Central memory CD4-positive, alpha-beta T cell (primary cell): ENCODE measurements around the gene PET100.

Source experiments
- DNase-seq: peaks from one replicate; pipeline ENCODE4 v3.0.0; 2022
- total RNA-seq, 3 experiments: gene quantifications; one replicate each; lab custom pipeline; 2026; lab: John Stamatoyannopoulos, UW

PET100 gene
- 3.0 to 12.7 (median 5.3) reads per million in 3 experiments for total RNA-seq

- DNase-seq: peak; percentile 96
Measured at GRCh38 chr19:7629347-7630054, at the start of gene PET100, which contains the start of gene XAB2. Gene PET100 (plus strand): TSS chr19:7629793. CDS start chr19:7629834, 41 bp downstream. Gene XAB2 (minus strand): TSS chr19:7629545. CDS start chr19:7629527, 18 bp downstream.

- DNase-seq: no peak
Measured at GRCh38 chr19:7582446-7582845, 47.1 kb upstream of the PET100 start.

- no peak for DNase-seq
Measured at GRCh38 chr19:7589822-7590221, 39.8 kb upstream of the PET100 start.

- DNase-seq: no peak
Measured at GRCh38 chr19:7590256-7590655, 39.3 kb upstream of the PET100 start.

GRCh38 chr19:7595466-7596133 lies 34.0 kb upstream of the PET100 start, which contains the start of gene CAMSAP3:
Gene CAMSAP3 (plus strand): TSS chr19:7595863. CDS start chr19:7596003, 140 bp downstream.
- no peak for DNase-seq

GRCh38 chr19:7596211-7596937 lies 33.2 kb upstream of the PET100 start:
- DNase-seq: no peak

- no peak for DNase-seq
Measured at GRCh38 chr19:7597689-7598088, 31.9 kb upstream of the PET100 start.

GRCh38 chr19:7598180-7598579 lies 31.4 kb upstream of the PET100 start:
- no peak for DNase-seq

- no peak for DNase-seq
Measured at GRCh38 chr19:7600721-7601120, 28.9 kb upstream of the PET100 start.

- no peak for DNase-seq
Measured at GRCh38 chr19:7602240-7602934, 27.2 kb upstream of the PET100 start.

GRCh38 chr19:7602935-7603497 lies 26.6 kb upstream of the PET100 start:
- DNase-seq: no peak

- DNase-seq: no peak
Measured at GRCh38 chr19:7603919-7604318, 25.7 kb upstream of the PET100 start.

GRCh38 chr19:7605490-7606222 lies 23.9 kb upstream of the PET100 start:
- no peak for DNase-seq

- DNase-seq: no peak
Measured at GRCh38 chr19:7606289-7606688, 23.3 kb upstream of the PET100 start.

GRCh38 chr19:7607212-7607873 lies 22.2 kb upstream of the PET100 start:
- no peak for DNase-seq

- DNase-seq: no peak
Measured at GRCh38 chr19:7607874-7608560, 21.6 kb upstream of the PET100 start.

- no peak for DNase-seq
Measured at GRCh38 chr19:7610491-7611240, 18.9 kb upstream of the PET100 start.

- DNase-seq: no peak
Measured at GRCh38 chr19:7611541-7612279, 17.9 kb upstream of the PET100 start.
